Skeletal muscle tissue (tissue), 4 donors: ENCODE data around the gene SLCO4A1. TPM values are rescaled to one million over a fixed set of nuclear protein-coding genes. Genes with fewer than 3 reads are reported as not detected.

ENCODE experiments used
- H3K27ac ChIP-seq: one replicate; pipeline ENCODE4 v1.7.0; 2013; ENCODE audit warnings: mild to moderate bottlenecking, low read depth, low read length, inconsistent platforms
- H3K27me3 ChIP-seq, 3 donors: one replicate each; pipeline ENCODE4 v1.7.0; 2013; ENCODE audit warnings: low read length in 3 of 3; ENCODE audit not compliant: control insufficient read depth in 3 of 3, insufficient read depth in 3 of 3
- H3K36me3 ChIP-seq, 3 donors: one replicate each; pipeline ENCODE4 v1.7.0; 2013; ENCODE audit warnings: low read length in 3 of 3; ENCODE audit not compliant: control insufficient read depth in 3 of 3, insufficient read depth in 3 of 3
- H3K4me1 ChIP-seq, 3 donors: one replicate each; pipeline ENCODE4 v1.7.0; 2013; ENCODE audit warnings: low read length in 3 of 3, mild to moderate bottlenecking in 3 of 3; ENCODE audit not compliant: control insufficient read depth in 3 of 3, insufficient read depth in 3 of 3
- H3K4me3 ChIP-seq, 3 donors: one replicate each; pipeline ENCODE4 v1.7.0; 2013; ENCODE audit warnings: low read length in 3 of 3
- H3K9ac ChIP-seq, 3 donors: one replicate each; pipeline ENCODE4 v1.7.0; 2013; ENCODE audit warnings: low read length in 3 of 3, mild to moderate bottlenecking in 3 of 3, moderate library complexity in 2 of 3, low read depth in 1 of 3
- H3K9me3 ChIP-seq, 3 donors: one replicate each; pipeline ENCODE4 v1.7.0; 2013; ENCODE audit warnings: low read length in 3 of 3; ENCODE audit not compliant: control insufficient read depth in 3 of 3
- total RNA-seq: library from RNA; depleted of rRNA; stranded (reverse); fragments of >200 nt; gene quantifications from one replicate; pipeline ENCODE4 v1.2.3, GENCODE V29; 2014
- donor health status: Osteomylitis.

SLCO4A1 gene
- total RNA-seq, 1 donor from 2014 or later = not detected

DNA sequence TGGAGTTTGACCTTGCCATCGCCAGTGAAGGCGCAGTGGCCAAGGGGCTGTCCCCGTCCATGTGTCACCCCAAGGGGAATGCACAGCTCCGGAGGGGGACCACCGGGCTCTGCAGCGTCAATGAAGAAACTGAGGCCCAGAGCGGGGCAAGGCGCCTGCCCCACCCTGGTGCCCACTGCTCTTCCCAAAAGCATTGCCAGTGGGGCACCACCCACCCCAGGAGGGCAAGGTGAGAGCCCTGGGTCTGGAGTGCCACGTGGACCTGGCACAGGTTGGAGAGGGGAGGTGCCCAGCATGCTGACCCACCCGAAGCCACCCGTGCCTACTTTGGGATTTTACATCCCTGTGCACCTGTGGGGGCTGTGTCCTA lies 74.6 kb downstream of the SLCO4A1 start:
- Histone ChIP-seq H3K36me3 (no peaks in the 10 kb centered on the region), H3K9ac (no peak overlapping the region), H3K4me3 (no peak overlapping the region), H3K4me1 (no peaks in the 10 kb centered on the region), H3K9me3 (peaks cover 0 to 6% (median 0%) of the 10 kb centered on the region in 3 donors), H3K27me3 (peaks cover 27 to 63% (median 38%) of the 10 kb centered on the region in 3 donors), H3K27ac (no peak overlapping the region)

DNA sequence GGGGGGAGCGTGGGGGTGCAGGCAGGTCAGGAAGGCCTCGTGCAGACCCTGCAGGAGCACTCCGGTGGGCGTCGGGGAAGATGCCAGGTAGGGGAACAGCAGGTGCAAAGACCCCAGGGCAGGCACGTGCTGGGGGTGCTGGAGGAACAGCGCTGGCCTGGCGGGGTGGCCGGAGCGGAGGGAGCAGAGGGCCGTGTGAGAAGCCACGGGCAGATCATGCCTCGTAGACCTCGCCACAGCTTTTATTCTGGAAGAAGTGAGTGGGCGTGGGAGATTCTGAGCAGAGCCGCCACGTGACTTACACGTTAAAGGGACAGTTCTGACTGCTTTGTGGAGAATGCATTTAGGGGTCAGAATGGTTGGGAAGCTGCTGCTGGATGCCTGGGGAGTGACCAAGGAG lies 75.6 kb downstream of the SLCO4A1 start:
- H3K27ac ChIP-seq = no peak overlapping the region

GRCh38 chr20:62718546-62718945 lies 76.2 kb downstream of the SLCO4A1 start:
- no peaks in the 10 kb centered on the region for H3K36me3 ChIP-seq
- peaks cover 0 to 6% (median 3%) of the 10 kb centered on the region in 3 donors for H3K4me1 ChIP-seq
- peaks cover 38 to 69% (median 43%) of the 10 kb centered on the region in 3 donors for H3K27me3 ChIP-seq
- H3K9ac ChIP-seq = no peak overlapping the region
- H3K9me3 ChIP-seq = peaks cover 0 to 6% (median 0%) of the 10 kb centered on the region in 3 donors
- no peak overlapping the region for H3K27ac ChIP-seq
- H3K4me3 ChIP-seq = no peak overlapping the region

More for the DNA sequence above, 75.6 kb downstream of the SLCO4A1 start:
- Histone ChIP-seq H3K27me3 (peaks cover 33 to 64% (median 41%) of the 10 kb centered on the region in 3 donors), H3K9me3 (peaks cover 0 to 6% (median 0%) of the 10 kb centered on the region in 3 donors), H3K4me1 (peaks cover 0 to under 1% (median 0%) of the 10 kb centered on the region in 3 donors), H3K9ac (no peak overlapping the region), H3K4me3 (no peak overlapping the region), H3K36me3 (no peaks in the 10 kb centered on the region)

GRCh38 chr20:62719250-62719935 lies 77.1 kb downstream of the SLCO4A1 start:
- Histone ChIP-seq H3K9me3 (peaks cover 0 to 6% (median 0%) of the 10 kb centered on the region in 3 donors), H3K4me1 (peaks cover 0 to 8% (median 3%) of the 10 kb centered on the region in 3 donors), H3K27ac (no peak overlapping the region), H3K36me3 (no peaks in the 10 kb centered on the region), H3K4me3 (no peak overlapping the region), H3K9ac (no peak overlapping the region), H3K27me3 (peaks cover 42 to 68% (median 47%) of the 10 kb centered on the region in 3 donors)

Other genes with a start within 250 kb of the SLCO4A1 start
- 1.0 TPM for gene CABLES2, start 235.2 kb upstream of the SLCO4A1 start, total RNA-seq
- gene RBBP8NL, start 215.0 kb upstream of the SLCO4A1 start, total RNA-seq = not detected
- gene GATA5, start 166.5 kb upstream of the SLCO4A1 start, total RNA-seq = 0.52 TPM
- gene NTSR1, start 66.3 kb downstream of the SLCO4A1 start, total RNA-seq = under 0.01 TPM
- gene MRGBP, start 154.0 kb downstream of the SLCO4A1 start, total RNA-seq = 5.7 TPM
- gene OGFR, start 162.3 kb downstream of the SLCO4A1 start, total RNA-seq = 13.6 TPM
- 8.9 TPM for gene COL9A3, start 174.5 kb downstream of the SLCO4A1 start, total RNA-seq
- 6.3 TPM for gene TCFL5, start 219.3 kb downstream of the SLCO4A1 start, total RNA-seq